Stomach smooth muscle (tissue), 2 donors: ENCODE results near the gene NKIRAS1.
"Not testable (repeated sequence)": the region's sequence is repeated elsewhere in the genome, so short reads cannot be mapped to it uniquely, and the experiment has no call there.

ENCODE experiments used
- H3K27ac ChIP-seq: one replicate; pipeline ENCODE4 v1.7.0; 2013; ENCODE audit warnings: mild to moderate bottlenecking, low read length, inconsistent platforms
- H3K27me3 ChIP-seq, 2 donors: one replicate each; pipeline ENCODE4 v1.7.0; 2013; ENCODE audit warnings: low read length in 2 of 2; ENCODE audit not compliant: insufficient read depth in 2 of 2, control insufficient read depth in 1 of 2
- H3K36me3 ChIP-seq, 2 donors: one replicate each; pipeline ENCODE4 v1.7.0; 2013; ENCODE audit warnings: low read length in 2 of 2; ENCODE audit not compliant: control insufficient read depth in 2 of 2, insufficient read depth in 2 of 2
- H3K4me1 ChIP-seq: one replicate; pipeline ENCODE4 v1.7.0; 2013; ENCODE audit warnings: low read length; ENCODE audit not compliant: control insufficient read depth, insufficient read depth
- H3K4me3 ChIP-seq, 2 donors: one replicate each; pipeline ENCODE4 v1.7.0; 2013; ENCODE audit warnings: low read length in 2 of 2
- H3K9ac ChIP-seq, 2 donors: one replicate each; pipeline ENCODE4 v1.7.0; 2013; ENCODE audit warnings: low read length in 2 of 2, mild to moderate bottlenecking in 1 of 2
- H3K9me3 ChIP-seq, 2 donors: one replicate each; pipeline ENCODE4 v1.7.0; 2013; ENCODE audit warnings: low read length in 2 of 2; ENCODE audit not compliant: control insufficient read depth in 2 of 2
- donor health status: healthy.
- donor health status: Pancreatic carcinoma.

The NKIRAS1 gene

GRCh38 chr3:23920151-23920655 is 3.4 kb upstream of the NKIRAS1 start:
- Histone ChIP-seq H3K4me3 (no peak overlapping the region), H3K36me3 (peaks cover 8 to 21% of the 10 kb centered on the region in 2 donors), H3K4me1 (peaks cover 14% of the 10 kb centered on the region), H3K27ac (no peak overlapping the region), H3K9me3 (no peaks in the 10 kb centered on the region), H3K9ac (no peak overlapping the region), H3K27me3 (no peaks in the 10 kb centered on the region)

GRCh38 chr3:23919628-23920027 is 2.8 kb upstream of the NKIRAS1 start:
- H3K27me3 ChIP-seq = no peaks in the 10 kb centered on the region
- H3K36me3 ChIP-seq = peaks cover 8 to 21% of the 10 kb centered on the region in 2 donors
- no peak overlapping the region for H3K9ac ChIP-seq
- H3K9me3 ChIP-seq = no peaks in the 10 kb centered on the region
- peaks cover 14% of the 10 kb centered on the region for H3K4me1 ChIP-seq
- no peak overlapping the region for H3K27ac ChIP-seq
- no peak overlapping the region for H3K4me3 ChIP-seq

GRCh38 chr3:23918331-23918730 is 1.5 kb upstream of the NKIRAS1 start:
- peaks cover 14% of the 10 kb centered on the region for H3K4me1 ChIP-seq

GRCh38 chr3:23917679-23918303 is 1.0 kb upstream of the NKIRAS1 start:
- not testable (repeated sequence) for H3K27me3 ChIP-seq, H3K9me3 ChIP-seq
- H3K36me3 ChIP-seq = peaks cover 8 to 21% of the 10 kb centered on the region in 2 donors
- peak overlapping the region; percentile 95 to 99 for H3K9ac ChIP-seq
- peak overlapping the region; percentile 92 for H3K27ac ChIP-seq
- H3K4me3 ChIP-seq = peak overlapping the region; percentile 95 to 98
- peaks cover 14% of the 10 kb centered on the region for H3K4me1 ChIP-seq

More at GRCh38 chr3:23918331-23918730, 1.5 kb upstream of the NKIRAS1 start:
- not testable (repeated sequence) for H3K9me3 ChIP-seq, H3K27me3 ChIP-seq
- Histone ChIP-seq H3K36me3 (peaks cover 8 to 21% of the 10 kb centered on the region in 2 donors), H3K9ac (peak overlapping the region; percentile 95 to 99), H3K4me3 (peak overlapping the region; percentile 95 to 98), H3K27ac (peak overlapping the region; percentile 92)

GRCh38 chr3:23916152-23916885 is 471 bp downstream of the NKIRAS1 start:
- Histone ChIP-seq H3K4me3 (peak overlapping the region; percentile 95 to 98), H3K9ac (peak overlapping the region; percentile 86 to 92), H3K4me1 (peaks cover 14% of the 10 kb centered on the region), H3K36me3 (peaks cover 8 to 15% of the 10 kb centered on the region in 2 donors), H3K27ac (peak overlapping the region; percentile 71), H3K27me3 (no peaks in the 10 kb centered on the region), H3K9me3 (no peaks in the 10 kb centered on the region)

GRCh38 chr3:23915537-23916108 is 1.2 kb downstream of the NKIRAS1 start:
- peak overlapping the region in 1 of 2 donors; percentile 86 for H3K9ac ChIP-seq
- H3K4me3 ChIP-seq = peak overlapping the region; percentile 95 to 98
- H3K9me3 ChIP-seq = no peaks in the 10 kb centered on the region
- H3K36me3 ChIP-seq = peaks cover 8 to 15% of the 10 kb centered on the region in 2 donors
- no peaks in the 10 kb centered on the region for H3K27me3 ChIP-seq
- peaks cover 14% of the 10 kb centered on the region for H3K4me1 ChIP-seq
- H3K27ac ChIP-seq = no peak overlapping the region

GRCh38 chr3:23913873-23914743 is 2.7 kb downstream of the NKIRAS1 start:
- Histone ChIP-seq H3K9ac (peak overlapping the region in 1 of 2 donors; percentile 27), H3K4me1 (peaks cover 9% of the 10 kb centered on the region), H3K4me3 (no peak overlapping the region), H3K36me3 (peaks cover 2 to 7% of the 10 kb centered on the region in 2 donors), H3K27me3 (no peaks in the 10 kb centered on the region), H3K27ac (no peak overlapping the region), H3K9me3 (no peaks in the 10 kb centered on the region)

- Histone ChIP-seq H3K36me3 (peaks cover 0 to under 1% of the 10 kb centered on the region in 2 donors), H3K9me3 (no peaks in the 10 kb centered on the region), H3K9ac (no peak overlapping the region), H3K4me3 (no peak overlapping the region), H3K27ac (no peak overlapping the region), H3K27me3 (no peaks in the 10 kb centered on the region), H3K4me1 (peaks cover 1% of the 10 kb centered on the region)
Measured at GRCh38 chr3:23913182-23913581, 3.6 kb downstream of the NKIRAS1 start.

GRCh38 chr3:23912335-23912734 is 4.5 kb downstream of the NKIRAS1 start:
- not testable (repeated sequence) for H3K9me3 ChIP-seq, H3K27me3 ChIP-seq, H3K9ac ChIP-seq, H3K27ac ChIP-seq, H3K4me3 ChIP-seq, H3K4me1 ChIP-seq, H3K36me3 ChIP-seq

- no peak overlapping the region for H3K27ac ChIP-seq
- H3K9ac ChIP-seq = no peak overlapping the region
- H3K27me3 ChIP-seq = no peaks in the 10 kb centered on the region
- peaks cover 0 to 3% of the 10 kb centered on the region in 2 donors for H3K36me3 ChIP-seq
- H3K4me3 ChIP-seq = no peak overlapping the region
- no peaks in the 10 kb centered on the region for H3K9me3 ChIP-seq
- H3K4me1 ChIP-seq = no peaks in the 10 kb centered on the region
Measured at GRCh38 chr3:23911397-23911796, 5.4 kb downstream of the NKIRAS1 start.
